HCT116 (cell line): ENCODE data around the gene PLGRKT. TPM values are rescaled to one million over a fixed set of nuclear protein-coding genes. Genes with fewer than 3 reads are reported as not detected.
"Not testable (repeated sequence)": the region's sequence is repeated elsewhere in the genome, so short reads cannot be mapped to it uniquely, and the experiment has no call there.

Source experiments
- ATAC-seq: fragments of 200-7000 bp; cut with Tn5 transposase; 2 replicates; pipeline ENCODE4 v1.9.1; 2020; ENCODE audit warnings: mild to moderate bottlenecking, moderate library complexity
- BruUV-seq: library from RNA; stranded (reverse); fragments of 400-500 nt; replicated peaks from 2 replicates; lab custom pipeline; 2021; lab: Mats Ljungman, UMichigan
- CTCF ChIA-PET: fragments of 300-600 bp; sonication (Branson Sonifier 250); formaldehyde crosslinking; loops from one replicate; lab custom pipeline; 2021; ENCODE audit warnings: antibody characterized with exemption; lab: Charles Lee
- POLR2A ChIA-PET: fragments of 300-600, 350-600 bp; sonication (Branson Sonifier 250); formaldehyde crosslinking; loops from one replicate; lab custom pipeline; 2021; ENCODE audit warnings: antibody characterized with exemption; lab: Charles Lee
- RAD21 ChIA-PET, 2 experiments: fragments of 300-600 bp; sonication (Branson Sonifier 250); formaldehyde crosslinking; loops; one replicate each; lab custom pipeline; 2023; ENCODE audit warnings: low total read pairs in 2 of 2; ENCODE audit not compliant: uncharacterized antibody in 2 of 2, unreplicated experiment in 2 of 2, low non-redundant PET in 1 of 2; lab: Charles Lee
- DNase-seq: peaks from one replicate; pipeline ENCODE4 v3.0.0-alpha.2; 2010; ENCODE audit warnings: low read depth, low spot score
- H2AFZ ChIP-seq: fragments of 200-600 bp; shearing (Covaris generic), sonication (generic); 2 replicates; pipeline ENCODE4 v1.6.1; 2017; ENCODE audit warnings: low read depth, mixed run types, mixed read lengths, antibody characterized with exemption, low read length; ENCODE audit not compliant: poor library complexity, severe bottlenecking
- H3K27ac ChIP-seq: 2 replicates; pipeline ENCODE4 v1.5.1; 2012; ENCODE audit warnings: low read depth, low read length
- H3K27me3 ChIP-seq: fragments of 200-600 bp; sonication (generic); 2 replicates; pipeline ENCODE4 v1.6.1; 2016; ENCODE audit warnings: mixed run types, low read length, mixed read lengths; ENCODE audit not compliant: insufficient read depth
- H3K36me3 ChIP-seq, 2 experiments: fragments of 200-500 bp in 1 of 2; fragments of 200-600 bp in 1 of 2; sonication (Bioruptor generic) in 1 of 2; sonication (generic) in 1 of 2; 2 replicates each; pipeline versions ENCODE4 v1.5.1 to v1.6.1; 2014 to 2016; ENCODE audit warnings: low read length in 2 of 2, inconsistent platforms in 1 of 2, mixed read lengths in 1 of 2, mixed run types in 1 of 2; ENCODE audit not compliant: insufficient read depth in 2 of 2, control insufficient read depth in 1 of 2
- H3K4me1 ChIP-seq, 2 experiments: fragments of 200-600 bp in 1 of 2; sonication (generic) in 1 of 2; 2 replicates each; pipeline versions ENCODE4 v1.5.1 to v1.6.1; 2012 to 2017; ENCODE audit warnings: low read length in 2 of 2, inconsistent platforms in 1 of 2, mild to moderate bottlenecking in 1 of 2, mixed read lengths in 1 of 2, mixed run types in 1 of 2, moderate library complexity in 1 of 2; ENCODE audit not compliant: insufficient read depth in 2 of 2, control insufficient read depth in 1 of 2
- H3K4me2 ChIP-seq: fragments of 200-600 bp; sonication (generic); 2 replicates; pipeline ENCODE4 v1.6.1; 2017; ENCODE audit warnings: mixed run types, low read length, mixed read lengths
- H3K4me3 ChIP-seq, 2 experiments: fragments of 200-600 bp in 1 of 2; sonication (generic) in 1 of 2; replicated peaks in 1 of 2; 2 replicates each; pipeline ENCODE4 v1.5.1; 2011 to 2016; ENCODE audit warnings: low read length in 2 of 2, control low read depth in 1 of 2, low read depth in 1 of 2, mild to moderate bottlenecking in 1 of 2, mixed read lengths in 1 of 2, mixed run types in 1 of 2
- H3K79me2 ChIP-seq: fragments of 200-600 bp; sonication (generic); 2 replicates; pipeline ENCODE4 v1.6.1; 2017; ENCODE audit warnings: mild to moderate bottlenecking, mixed run types, low read length, moderate library complexity, mixed read lengths; ENCODE audit not compliant: insufficient read depth
- H3K9ac ChIP-seq: fragments of 200-600 bp; sonication (generic); 2 replicates; pipeline ENCODE4 v1.6.1; 2016; ENCODE audit warnings: low read length, mixed read lengths
- H3K9me2 ChIP-seq: fragments of 200-600 bp; sonication (generic), shearing (Covaris generic); 2 replicates; pipeline ENCODE4 v1.6.1; 2017; ENCODE audit warnings: mixed run types, mild to moderate bottlenecking, moderate library complexity; ENCODE audit not compliant: insufficient read depth
- H3K9me3 ChIP-seq, 2 experiments: fragments of 200-500 bp in 1 of 2; fragments of 200-600 bp in 1 of 2; sonication (Bioruptor generic) in 1 of 2; sonication (generic) in 1 of 2; 2 replicates each; pipeline ENCODE4 v1.6.1; 2014 to 2017; ENCODE audit warnings: low read length in 2 of 2, mixed read lengths in 2 of 2, inconsistent platforms in 1 of 2, low read depth in 1 of 2, mild to moderate bottlenecking in 1 of 2, mixed run types in 1 of 2, moderate library complexity in 1 of 2; ENCODE audit not compliant: control insufficient read depth in 1 of 2, insufficient read depth in 1 of 2
- H4K20me1 ChIP-seq: fragments of 200-600 bp; sonication (generic), shearing (Covaris generic); 2 replicates; pipeline ENCODE4 v1.6.1; 2017; ENCODE audit warnings: mixed run types, mild to moderate bottlenecking, moderate library complexity; ENCODE audit not compliant: insufficient read depth
- CTCF ChIP-seq, 3 experiments: fragments of 200-600 bp in 1 of 3; sonication (generic) in 1 of 3; IDR thresholded peaks in 2 of 3; conservative IDR thresholded peaks in 1 of 3; 2 replicates each; pipeline ENCODE4 v1.5.1; 2012 to 2017; ENCODE audit warnings: low read depth in 2 of 3, low read length in 2 of 3, antibody characterized with exemption in 1 of 3, borderline replicate concordance in 1 of 3, control low read depth in 1 of 3, mild to moderate bottlenecking in 1 of 3, mixed read lengths in 1 of 3, mixed run types in 1 of 3, moderate library complexity in 1 of 3; ENCODE audit not compliant: insufficient read depth in 1 of 3
- RAD21 ChIP-seq: IDR thresholded peaks from 2 replicates; pipeline ENCODE4 v1.6.1; 2012; ENCODE audit warnings: low read depth, mild to moderate bottlenecking
- intact Hi-C: fragments of 100-400 bp; cut with micrococcal nuclease; formaldehyde crosslinking; loops from 2 replicates; pipeline ENCODE4 v1.10.0; 2022
- total RNA-seq: library from RNA; stranded (reverse); gene quantifications from one replicate; pipeline ENCODE4 v1.2.1, GENCODE V29; 2021; ENCODE audit not compliant: unreplicated experiment

Gene PLGRKT
- total RNA-seq, 1 experiment from 2014 or later = 23.8 TPM

GRCh38 chr9:5432890-5433289 lies 4.8 kb downstream of the PLGRKT start:
- H3K4me2 ChIP-seq, RAD21 ChIA-PET, H3K9me2 ChIP-seq, BruUV-seq, intact Hi-C loops, H3K9ac ChIP-seq, H3K79me2 ChIP-seq, ATAC-seq, H2AFZ ChIP-seq, H4K20me1 ChIP-seq, DNase-seq, H3K9me3 ChIP-seq, H3K4me1 ChIP-seq, CTCF ChIA-PET, H3K36me3 ChIP-seq, H3K27me3 ChIP-seq, H3K4me3 ChIP-seq, POLR2A ChIA-PET, H3K27ac ChIP-seq: not testable (repeated sequence)

GRCh38 chr9:5430912-5431311 lies 6.8 kb downstream of the PLGRKT start:
- CTCF ChIA-PET = no interaction called here
- Histone ChIP-seq H3K9ac (no peak overlapping the region), H3K27me3 (no peaks in the 10 kb centered on the region), H4K20me1 (no peaks in the 10 kb centered on the region), H3K4me3 (no peak overlapping the region), H3K9me2 (no peaks in the 10 kb centered on the region), H3K79me2 (no peaks in the 10 kb centered on the region), H3K27ac (no peak overlapping the region), H2AFZ (no peak overlapping the region), H3K4me2 (no peak overlapping the region), H3K9me3 (no peaks in the 10 kb centered on the region), H3K36me3 (peaks cover 0 to 7% of the 10 kb centered on the region in 2 experiments; a peak in 1 of 4 replicates), H3K4me1 (no peaks in the 10 kb centered on the region)
- no peak for DNase-seq
- ATAC-seq = peak; percentile 53
- no TSS peak for BruUV-seq
- intact Hi-C loops = no loop called here
- peak in 2 of 3 experiments; percentile 26 to 29; a peak in 3 of 6 replicates for TF ChIP-seq CTCF (IDR thresholded peaks at IDR 0.05 in 2 of 3, conservative IDR thresholded peaks at IDR 0.05 in 1 of 3; ENCODE audit: borderline replicate concordance in 1 of 3, insufficient read depth in 1 of 3, low read depth in 2 of 3, low read length in 2 of 3)
- TF ChIP-seq RAD21 = no peak
- POLR2A ChIA-PET = no interaction called here
- RAD21 ChIA-PET = no interaction called here
